ENCODE results near the gene NMT2.

NMT2 gene

GRCh38 chr10:15196021-15196834 lies 27.7 kb upstream of the NMT2 start:
- peak overlapping the region in 1 of 2 donors; percentile 79 for H3K27ac Mint-ChIP-seq
- H3K4me3 Mint-ChIP-seq: peak overlapping the region; percentile 34 to 59
- no peak for ATAC-seq

GRCh38 chr10:15189133-15189885 lies 20.8 kb upstream of the NMT2 start:
- H3K27ac Mint-ChIP-seq: peak overlapping the region; percentile 48 to 89
- no peak overlapping the region for H3K4me3 Mint-ChIP-seq
- ATAC-seq (no peak), DNase-seq (no peak)
- peaks cover 0 to 19% of the 10 kb centered on the region in 2 donors for H3K9me3 Mint-ChIP-seq
- peaks cover 37% of the 10 kb centered on the region for H3K4me1 Mint-ChIP-seq
- no peaks in the 10 kb centered on the region for H3K27me3 Mint-ChIP-seq

More at GRCh38 chr10:15196021-15196834, 27.7 kb upstream of the NMT2 start:
- no peaks in the 10 kb centered on the region for H3K9me3 Mint-ChIP-seq
- no peak for DNase-seq
- peaks cover 15% of the 10 kb centered on the region for H3K4me1 Mint-ChIP-seq
- no peaks in the 10 kb centered on the region for H3K27me3 Mint-ChIP-seq

- DNase-seq: peak; percentile 3 to 26
- H3K4me1 Mint-ChIP-seq: peaks cover 37% of the 10 kb centered on the region
- no peaks in the 10 kb centered on the region for H3K27me3 Mint-ChIP-seq
- H3K9me3 Mint-ChIP-seq: peaks cover 0 to 19% of the 10 kb centered on the region in 2 donors
- peak; percentile 71 for ATAC-seq
- peak overlapping the region in 1 of 2 donors; percentile 89 for H3K27ac Mint-ChIP-seq
- H3K4me3 Mint-ChIP-seq: peak overlapping the region in 1 of 2 donors; percentile 43
Observed at GRCh38 chr10:15188603-15189002, 20.1 kb upstream of the NMT2 start.

- no peak overlapping the region for H3K4me3 Mint-ChIP-seq
- H3K27me3 Mint-ChIP-seq: no peaks in the 10 kb centered on the region
- no peak overlapping the region for H3K27ac Mint-ChIP-seq
- no peak for DNase-seq
- peaks cover 48% of the 10 kb centered on the region for H3K4me1 Mint-ChIP-seq
- ATAC-seq: no peak
- peaks cover 0 to 29% of the 10 kb centered on the region in 2 donors for H3K9me3 Mint-ChIP-seq
Observed at GRCh38 chr10:15183689-15184481, 15.4 kb upstream of the NMT2 start.

GRCh38 chr10:15182540-15183207 lies 14.2 kb upstream of the NMT2 start:
- DNase-seq: no peak
- Mint-ChIP-seq H3K4me3 (no peak overlapping the region), H3K9me3 (peaks cover 0 to 29% of the 10 kb centered on the region in 2 donors), H3K27ac (peak overlapping the region; percentile 28 to 40), H3K4me1 (peaks cover 41% of the 10 kb centered on the region), H3K27me3 (no peaks in the 10 kb centered on the region)
- ATAC-seq: no peak

GRCh38 chr10:15181576-15182156 lies 13.2 kb upstream of the NMT2 start:
- no peak for ATAC-seq
- no peak overlapping the region for H3K27ac Mint-ChIP-seq
- H3K9me3 Mint-ChIP-seq: peaks cover 0 to 24% of the 10 kb centered on the region in 2 donors

GRCh38 chr10:15180736-15181135 lies 12.2 kb upstream of the NMT2 start:
- no peak overlapping the region for H3K4me3 Mint-ChIP-seq
- peaks cover 27% of the 10 kb centered on the region for H3K4me1 Mint-ChIP-seq
- DNase-seq (no peak), ATAC-seq (no peak)
- peaks cover 0 to 15% of the 10 kb centered on the region in 2 donors for H3K9me3 Mint-ChIP-seq
- no peaks in the 10 kb centered on the region for H3K27me3 Mint-ChIP-seq
- no peak overlapping the region for H3K27ac Mint-ChIP-seq

More at GRCh38 chr10:15181576-15182156, 13.2 kb upstream of the NMT2 start:
- no peak for DNase-seq
- H3K4me3 Mint-ChIP-seq: no peak overlapping the region
- H3K27me3 Mint-ChIP-seq: no peaks in the 10 kb centered on the region
- H3K4me1 Mint-ChIP-seq: peaks cover 37% of the 10 kb centered on the region

- Mint-ChIP-seq H3K27ac (no peak overlapping the region), H3K27me3 (no peaks in the 10 kb centered on the region), H3K4me1 (peaks cover 25% of the 10 kb centered on the region), H3K4me3 (no peak overlapping the region), H3K9me3 (no peaks in the 10 kb centered on the region)
- DNase-seq (no peak), ATAC-seq (no peak)
Observed at GRCh38 chr10:15176269-15176668, 7.8 kb upstream of the NMT2 start.

- Mint-ChIP-seq H3K4me1 (peaks cover 28% of the 10 kb centered on the region), H3K27ac (peak overlapping the region in 1 of 2 donors; percentile 4), H3K4me3 (no peak overlapping the region), H3K9me3 (no peaks in the 10 kb centered on the region), H3K27me3 (no peaks in the 10 kb centered on the region)
- ATAC-seq (no peak), DNase-seq (no peak)
Observed at GRCh38 chr10:15175587-15175986, 7.1 kb upstream of the NMT2 start.

- no peak overlapping the region for H3K4me3 Mint-ChIP-seq
- no peak overlapping the region for H3K27ac Mint-ChIP-seq
- no peaks in the 10 kb centered on the region for H3K9me3 Mint-ChIP-seq
- no peaks in the 10 kb centered on the region for H3K27me3 Mint-ChIP-seq
- DNase-seq (no peak), ATAC-seq (no peak)
- peaks cover 41% of the 10 kb centered on the region for H3K4me1 Mint-ChIP-seq
Observed at GRCh38 chr10:15172306-15172840, 3.9 kb upstream of the NMT2 start.

- H3K4me3 Mint-ChIP-seq: peak overlapping the region; percentile 77 to 80
- peak overlapping the region; percentile 70 to 94 for H3K27ac Mint-ChIP-seq
- H3K9me3 Mint-ChIP-seq: no peaks in the 10 kb centered on the region
- H3K27me3 Mint-ChIP-seq: no peaks in the 10 kb centered on the region
- DNase-seq: peak; percentile 38 to 44
- peak; percentile 16 for ATAC-seq
- H3K4me1 Mint-ChIP-seq: peaks cover 57% of the 10 kb centered on the region
Observed at GRCh38 chr10:15169555-15170401, 1.3 kb upstream of the NMT2 start.

- Mint-ChIP-seq H3K4me1 (peaks cover 57% of the 10 kb centered on the region), H3K9me3 (no peaks in the 10 kb centered on the region), H3K4me3 (peak overlapping the region; percentile 77 to 80), H3K27ac (peak overlapping the region; percentile 67 to 94), H3K27me3 (no peaks in the 10 kb centered on the region)
- ATAC-seq (peak; percentile 73), DNase-seq (peak; percentile 90 to 92)
Observed at GRCh38 chr10:15168786-15169554, 477 bp upstream of the NMT2 start.
